Mucosa of rectum (tissue), 2 donors: ENCODE results near the gene NGLY1.

Experiments used
- H3K27ac ChIP-seq, 2 donors: one replicate each; pipeline ENCODE4 v1.7.0; 2013; ENCODE audit warnings: inconsistent platforms in 2 of 2, low read depth in 2 of 2, low read length in 2 of 2
- H3K27me3 ChIP-seq, 2 donors: one replicate each; pipeline ENCODE4 v1.7.0; 2013; ENCODE audit warnings: low read length in 2 of 2; ENCODE audit not compliant: control insufficient read depth in 2 of 2, insufficient read depth in 2 of 2
- H3K36me3 ChIP-seq, 2 donors: one replicate each; pipeline ENCODE4 v1.7.0; 2013; ENCODE audit warnings: low read length in 2 of 2; ENCODE audit not compliant: control insufficient read depth in 2 of 2, insufficient read depth in 2 of 2
- H3K4me1 ChIP-seq, 2 donors: one replicate each; pipeline ENCODE4 v1.7.0; 2013; ENCODE audit warnings: low read length in 2 of 2, mild to moderate bottlenecking in 1 of 2; ENCODE audit not compliant: control insufficient read depth in 2 of 2, insufficient read depth in 2 of 2
- H3K4me3 ChIP-seq, 2 donors: one replicate each; pipeline ENCODE4 v1.7.0; 2013; ENCODE audit warnings: low read length in 2 of 2
- H3K9ac ChIP-seq, 2 donors: one replicate each; pipeline ENCODE4 v1.7.0; 2013; ENCODE audit warnings: low read length in 2 of 2, low read depth in 1 of 2, mild to moderate bottlenecking in 1 of 2
- H3K9me3 ChIP-seq, 2 donors: one replicate each; pipeline ENCODE4 v1.7.0; 2013; ENCODE audit warnings: low read length in 2 of 2; ENCODE audit not compliant: control insufficient read depth in 2 of 2
- donor health status: healthy.
- donor health status: Normal muscosa, but diverticular disease.

The NGLY1 gene

DNA sequence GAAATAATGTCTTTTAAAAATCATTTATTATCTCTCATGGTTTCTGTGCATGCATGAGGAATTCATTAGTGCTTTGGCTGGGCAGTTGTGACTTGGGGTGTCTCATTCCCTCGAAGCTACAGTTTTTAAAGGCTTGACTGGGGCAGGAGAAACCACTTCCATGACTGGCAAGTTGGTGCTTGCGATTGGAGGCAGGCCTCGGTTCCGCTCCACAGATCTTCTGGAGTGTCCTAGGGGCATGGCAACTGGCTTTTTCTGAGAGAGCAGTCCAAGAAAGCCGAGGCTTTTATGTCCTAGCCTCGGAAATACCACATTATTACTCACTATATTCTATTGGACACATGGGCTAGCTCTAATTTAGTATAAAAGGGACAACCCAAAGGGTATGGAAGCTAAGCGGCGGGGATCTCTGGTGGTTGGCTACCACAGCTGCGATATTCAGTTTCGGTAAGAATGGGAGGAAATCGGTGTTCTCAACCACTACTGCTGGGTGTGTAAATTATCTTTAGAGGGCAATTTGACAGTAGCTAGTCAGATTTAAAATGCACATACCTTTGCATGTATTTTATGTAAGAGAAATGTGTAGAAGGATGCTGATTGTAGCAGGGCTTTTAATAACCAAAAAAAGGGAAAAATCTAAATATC, 69.8 kb downstream of the NGLY1 start:
- Histone ChIP-seq H3K9ac (no peak overlapping the region), H3K27ac (no peak overlapping the region), H3K4me1 (no peaks in the 10 kb centered on the region), H3K27me3 (no peaks in the 10 kb centered on the region), H3K36me3 (peaks cover 0 to 2% of the 10 kb centered on the region in 2 donors), H3K9me3 (no peaks in the 10 kb centered on the region), H3K4me3 (no peak overlapping the region)

DNA sequence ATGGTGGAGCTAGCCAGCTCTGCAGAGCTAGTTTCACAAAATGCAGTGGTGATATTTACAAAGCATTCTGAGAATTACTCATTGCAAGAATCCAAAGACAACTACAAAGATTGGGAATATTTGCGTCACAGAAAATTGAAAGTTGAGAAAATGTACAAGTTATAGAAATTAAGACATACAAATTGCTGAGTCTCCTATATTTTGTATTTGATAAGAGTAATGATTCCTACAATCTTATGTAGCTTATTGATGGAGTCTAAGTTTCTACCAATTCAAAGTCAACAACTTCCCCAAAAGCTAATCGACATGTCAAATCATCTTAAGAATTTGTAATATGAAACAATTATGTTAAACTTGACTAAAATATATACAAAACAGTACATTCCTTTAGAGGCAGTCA, 72.2 kb downstream of the NGLY1 start:
- Histone ChIP-seq H3K27me3 (no peaks in the 10 kb centered on the region), H3K36me3 (no peaks in the 10 kb centered on the region), H3K9me3 (no peaks in the 10 kb centered on the region), H3K4me3 (no peak overlapping the region), H3K27ac (no peak overlapping the region), H3K4me1 (no peaks in the 10 kb centered on the region), H3K9ac (no peak overlapping the region)

DNA sequence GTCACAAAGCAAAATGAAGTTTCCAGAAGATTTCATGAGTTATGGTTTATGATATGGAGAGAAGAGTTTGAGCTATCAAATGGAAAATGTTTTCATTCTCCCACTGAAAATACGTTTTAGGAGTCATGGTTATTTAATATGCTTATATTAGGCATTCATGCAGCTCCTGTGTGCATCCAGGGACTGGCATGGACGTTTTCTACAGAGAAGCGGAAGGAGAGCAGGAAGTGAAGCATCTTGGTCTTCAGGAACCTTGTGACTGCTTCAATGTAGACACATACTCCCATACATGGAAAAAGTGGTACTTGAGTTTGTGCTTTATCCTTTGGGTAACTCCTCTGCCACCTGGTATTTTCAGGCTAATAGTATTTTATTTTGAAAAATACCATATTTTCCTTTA, 75.2 kb downstream of the NGLY1 start:
- Histone ChIP-seq H3K9ac (no peak overlapping the region), H3K36me3 (no peaks in the 10 kb centered on the region), H3K9me3 (no peaks in the 10 kb centered on the region), H3K27ac (no peak overlapping the region), H3K4me3 (no peak overlapping the region), H3K4me1 (no peaks in the 10 kb centered on the region), H3K27me3 (no peaks in the 10 kb centered on the region)

DNA sequence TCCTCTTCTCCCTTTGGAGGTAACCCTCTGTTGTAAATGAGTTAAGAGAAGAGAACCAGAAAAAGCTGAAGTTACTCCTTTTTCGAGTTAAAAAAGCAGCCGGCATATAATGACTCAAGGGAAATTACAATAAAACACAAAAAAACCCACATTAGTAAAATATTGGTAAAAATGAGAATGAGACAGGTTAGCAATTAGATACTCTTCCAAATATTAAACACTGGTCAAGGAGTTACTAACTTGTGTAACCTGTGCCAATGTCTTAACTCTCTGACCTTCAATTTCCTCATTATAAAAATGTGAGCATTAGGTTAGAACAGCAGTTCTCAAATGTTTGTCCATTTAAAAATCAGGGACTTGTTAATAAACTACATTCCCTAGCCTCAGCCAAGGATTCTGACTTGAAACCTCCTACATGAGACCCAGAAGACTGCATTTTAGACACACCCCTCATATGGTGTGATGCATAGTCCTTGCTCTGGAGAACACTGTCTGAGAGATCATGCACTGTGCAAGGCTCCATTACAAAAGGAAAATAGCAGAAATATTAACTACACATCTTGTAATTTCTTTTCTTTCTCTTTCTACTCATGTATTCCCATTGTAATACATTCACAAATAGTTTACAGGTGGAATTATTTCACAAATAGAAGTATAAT, 75.8 kb downstream of the NGLY1 start:
- H3K27ac ChIP-seq: no peak overlapping the region
- H3K4me1 ChIP-seq: no peaks in the 10 kb centered on the region
- H3K27me3 ChIP-seq: no peaks in the 10 kb centered on the region
- no peaks in the 10 kb centered on the region for H3K9me3 ChIP-seq
- no peaks in the 10 kb centered on the region for H3K36me3 ChIP-seq
- H3K4me3 ChIP-seq: no peak overlapping the region
- no peak overlapping the region for H3K9ac ChIP-seq

DNA sequence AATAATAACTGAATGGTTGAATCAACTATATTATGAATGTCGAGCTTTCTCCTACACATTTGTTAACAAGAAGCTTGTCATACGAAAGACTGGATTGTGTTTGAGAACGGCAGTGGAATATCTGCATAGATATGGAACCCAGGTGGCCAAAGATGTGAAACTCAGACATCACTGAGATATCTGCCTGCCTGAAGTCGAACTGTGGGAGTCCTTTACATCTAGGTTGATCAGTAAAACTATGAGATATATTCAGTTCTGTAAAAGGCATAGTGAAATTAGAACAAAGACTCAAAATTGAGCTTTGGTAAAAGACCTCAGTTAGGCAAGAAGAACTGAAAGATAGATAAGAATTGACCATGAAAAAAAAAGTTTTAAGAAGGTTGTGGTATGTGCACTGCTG, 77.0 kb downstream of the NGLY1 start:
- Histone ChIP-seq H3K27me3 (no peaks in the 10 kb centered on the region), H3K4me3 (no peak overlapping the region), H3K9ac (no peak overlapping the region), H3K36me3 (no peaks in the 10 kb centered on the region), H3K4me1 (no peaks in the 10 kb centered on the region), H3K9me3 (no peaks in the 10 kb centered on the region), H3K27ac (no peak overlapping the region)

DNA sequence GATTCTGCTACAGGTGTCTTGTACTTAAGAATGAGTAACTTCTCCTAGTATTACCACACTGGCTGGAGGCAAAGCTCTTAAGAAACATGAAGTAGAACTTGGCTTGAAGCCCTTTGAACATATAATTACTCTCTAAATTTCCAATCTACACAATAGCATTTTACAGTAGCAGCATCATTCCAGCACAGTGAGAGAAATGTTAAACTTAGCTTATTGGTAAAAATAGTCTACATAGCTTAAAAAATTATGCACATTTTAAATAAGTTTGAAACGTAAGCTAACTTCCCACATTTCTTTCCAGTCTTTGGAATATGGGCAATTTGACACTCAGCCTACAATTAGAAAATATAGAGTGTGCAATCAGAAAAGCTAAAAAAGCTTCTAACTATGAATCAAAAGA, 85.7 kb downstream of the NGLY1 start:
- Histone ChIP-seq H3K9me3 (no peaks in the 10 kb centered on the region), H3K4me3 (no peak overlapping the region), H3K4me1 (no peaks in the 10 kb centered on the region), H3K36me3 (no peaks in the 10 kb centered on the region), H3K27ac (no peak overlapping the region), H3K9ac (no peak overlapping the region), H3K27me3 (no peaks in the 10 kb centered on the region)

DNA sequence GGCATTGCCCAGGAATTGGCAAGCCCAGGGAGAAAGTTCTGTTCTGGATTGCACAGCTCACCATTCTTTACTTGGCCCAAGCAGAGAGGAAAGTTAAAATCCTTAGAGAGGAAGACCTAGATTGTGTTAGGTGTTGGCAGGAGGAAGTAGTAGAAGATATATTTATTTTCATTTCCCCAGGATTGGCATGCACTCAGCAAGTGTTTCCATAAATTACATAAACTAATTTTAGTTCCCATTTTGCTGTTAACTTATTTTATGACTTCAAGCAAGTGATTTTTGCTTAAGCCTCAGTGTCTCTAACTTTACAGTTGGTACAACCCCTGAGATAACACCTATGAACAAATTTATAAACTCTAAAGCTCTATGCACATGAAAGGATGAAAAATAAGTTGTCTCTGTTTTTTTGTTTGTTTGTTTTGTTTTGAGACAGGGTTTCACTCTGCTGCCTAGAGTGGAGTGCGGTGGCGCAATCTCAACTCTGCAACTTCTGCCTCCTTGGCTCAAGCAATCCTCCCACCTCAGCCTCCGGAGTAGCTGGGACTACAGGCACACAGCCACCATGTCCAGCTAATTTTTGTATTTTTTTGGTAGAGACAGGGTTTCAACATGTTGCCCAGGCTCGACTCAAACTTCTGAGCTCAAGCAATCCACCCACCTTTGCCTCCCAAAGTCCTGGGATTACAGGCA, 87.4 kb downstream of the NGLY1 start:
- H3K4me3 ChIP-seq: no peak overlapping the region
- H3K9ac ChIP-seq: no peak overlapping the region
- no peaks in the 10 kb centered on the region for H3K27me3 ChIP-seq
- no peaks in the 10 kb centered on the region for H3K36me3 ChIP-seq
- no peak overlapping the region for H3K27ac ChIP-seq
- H3K9me3 ChIP-seq: no peaks in the 10 kb centered on the region
- H3K4me1 ChIP-seq: no peaks in the 10 kb centered on the region

DNA sequence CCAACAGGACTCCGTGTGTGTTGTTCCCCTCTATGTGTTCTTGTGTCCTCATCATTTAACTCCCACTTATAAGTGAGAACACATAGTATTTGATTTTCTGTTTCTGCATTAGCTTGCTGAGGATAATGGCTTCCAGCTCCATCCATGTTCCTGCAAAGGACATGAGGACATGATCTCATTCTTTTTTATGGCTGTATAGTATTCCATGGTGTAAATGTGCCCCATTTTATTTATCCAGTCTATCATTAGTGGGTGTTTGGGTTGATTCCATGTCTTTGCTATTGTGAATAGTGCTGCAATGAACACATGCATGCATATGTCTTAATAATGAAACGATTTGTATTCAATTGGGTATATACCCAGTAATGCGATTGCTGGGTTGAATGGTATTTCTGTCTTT, 90.0 kb downstream of the NGLY1 start:
- H3K9ac ChIP-seq: no peak overlapping the region
- no peak overlapping the region for H3K27ac ChIP-seq
- H3K9me3 ChIP-seq: no peaks in the 10 kb centered on the region
- no peaks in the 10 kb centered on the region for H3K4me1 ChIP-seq
- no peaks in the 10 kb centered on the region for H3K27me3 ChIP-seq
- no peak overlapping the region for H3K4me3 ChIP-seq
- H3K36me3 ChIP-seq: no peaks in the 10 kb centered on the region

DNA sequence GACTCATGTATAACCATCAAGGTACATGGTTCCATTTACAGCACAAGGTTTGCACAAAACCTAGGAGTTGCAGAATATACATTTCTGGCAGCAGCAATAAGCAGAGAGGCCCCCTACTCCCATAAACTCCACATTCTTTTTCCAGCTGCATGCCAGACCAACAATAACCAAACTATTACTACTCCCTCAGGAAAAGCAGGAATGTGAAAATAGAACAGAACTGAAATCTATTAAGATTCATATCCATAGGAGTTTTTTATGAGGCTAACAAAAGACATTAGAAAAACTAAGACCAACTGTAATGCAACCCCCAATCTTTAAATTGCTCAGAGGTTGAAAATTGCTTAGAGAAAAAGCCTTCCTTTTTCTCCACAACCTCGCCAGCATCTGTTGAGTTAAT, 90.9 kb downstream of the NGLY1 start:
- H3K27me3 ChIP-seq: no peaks in the 10 kb centered on the region
- no peaks in the 10 kb centered on the region for H3K9me3 ChIP-seq
- H3K27ac ChIP-seq: no peak overlapping the region
- no peak overlapping the region for H3K4me3 ChIP-seq
- no peaks in the 10 kb centered on the region for H3K36me3 ChIP-seq
- no peak overlapping the region for H3K9ac ChIP-seq
- H3K4me1 ChIP-seq: peaks cover 1 to 7% of the 10 kb centered on the region in 2 donors

DNA sequence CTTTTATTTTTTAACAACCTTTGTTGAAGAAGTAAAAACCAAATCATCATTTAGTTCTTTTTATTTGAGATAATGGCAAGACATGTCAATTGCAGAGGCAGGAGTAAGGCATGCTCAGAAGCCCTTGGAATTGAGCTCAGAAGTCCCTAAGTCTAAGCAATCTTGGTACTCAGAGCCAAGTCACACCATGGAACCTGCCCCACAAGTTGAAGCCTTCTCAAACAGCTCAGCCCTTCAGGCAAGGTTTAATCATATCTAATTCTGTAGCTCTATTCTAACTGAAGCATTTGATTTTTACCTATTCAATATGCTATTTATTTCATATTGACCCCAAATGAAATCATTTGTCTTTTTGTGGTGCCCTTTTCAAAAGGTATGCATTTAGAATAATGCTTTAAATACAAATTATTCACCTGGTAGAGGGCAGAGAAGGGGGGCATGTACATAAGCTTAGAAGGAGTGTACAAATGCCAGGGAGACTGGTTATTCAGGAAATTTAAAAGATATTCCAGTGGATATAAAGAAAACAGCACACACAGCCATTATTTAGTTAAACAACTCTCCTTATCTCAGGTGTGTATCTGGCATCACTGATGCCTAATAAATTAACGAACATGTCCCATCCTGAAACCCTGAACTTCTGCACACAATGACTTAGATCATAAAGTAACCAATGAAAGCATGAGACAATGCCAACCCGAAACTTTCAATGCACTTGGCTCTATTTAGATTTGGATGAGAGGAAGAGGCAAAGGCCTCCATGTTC, 92.3 kb downstream of the NGLY1 start:
- Histone ChIP-seq H3K27ac (no peak overlapping the region), H3K27me3 (no peaks in the 10 kb centered on the region), H3K4me1 (peaks cover 3 to 11% of the 10 kb centered on the region in 2 donors), H3K9me3 (no peaks in the 10 kb centered on the region), H3K9ac (no peak overlapping the region), H3K4me3 (no peak overlapping the region), H3K36me3 (no peaks in the 10 kb centered on the region)
